Ishikawa (cell line): ENCODE measurements around the gene ARHGEF1.

Source experiments
- CEBPB ChIP-seq: IDR thresholded peaks from 2 replicates; pipeline ENCODE4 v1.6.1; 2012
- CREB1 ChIP-seq: IDR thresholded peaks from 2 replicates; pipeline ENCODE4 v1.6.1; 2012; ENCODE audit warnings: low read depth
- EGR1 ChIP-seq: IDR thresholded peaks from 2 replicates; pipeline ENCODE4 v1.6.1; 2012
- EP300 ChIP-seq: IDR thresholded peaks from 2 replicates; pipeline ENCODE4 v1.6.1; 2012; ENCODE audit warnings: borderline replicate concordance
- FOXM1 ChIP-seq: IDR thresholded peaks from 2 replicates; pipeline ENCODE4 v1.6.1; 2012; ENCODE audit warnings: low read depth, borderline replicate concordance
- NFIC ChIP-seq: IDR thresholded peaks from 2 replicates; pipeline ENCODE4 v1.6.1; 2012
- RAD21 ChIP-seq: IDR thresholded peaks from 2 replicates; pipeline ENCODE4 v1.6.1; 2012; ENCODE audit warnings: low read depth
- TAF1 ChIP-seq: IDR thresholded peaks from 2 replicates; pipeline ENCODE4 v1.6.1; 2012; ENCODE audit warnings: low read depth, mild to moderate bottlenecking
- TCF12 ChIP-seq: IDR thresholded peaks from 2 replicates; pipeline ENCODE4 v1.6.1; 2012; ENCODE audit warnings: low read depth
- TEAD4 ChIP-seq: IDR thresholded peaks from 2 replicates; pipeline ENCODE4 v1.6.1; 2012
- YY1 ChIP-seq: IDR thresholded peaks from 2 replicates; pipeline ENCODE4 v1.6.1; 2012; ENCODE audit warnings: low read depth
- ZBTB7A ChIP-seq: IDR thresholded peaks from 2 replicates; pipeline ENCODE4 v1.6.1; 2012; ENCODE audit warnings: low read depth
- TF ChIP-seq, protein P1 (sequence below): IDR thresholded peaks from 2 replicates; pipeline ENCODE4 v1.6.1; 2012; ENCODE audit warnings: low read depth, mild to moderate bottlenecking
- TF ChIP-seq, protein P2 (sequence below): IDR thresholded peaks from 2 replicates; pipeline ENCODE4 v1.6.1; 2012
- TF ChIP-seq, protein P3 (sequence below): IDR thresholded peaks from 2 replicates; pipeline ENCODE4 v1.6.1; 2012

The ARHGEF1 gene

DNA sequence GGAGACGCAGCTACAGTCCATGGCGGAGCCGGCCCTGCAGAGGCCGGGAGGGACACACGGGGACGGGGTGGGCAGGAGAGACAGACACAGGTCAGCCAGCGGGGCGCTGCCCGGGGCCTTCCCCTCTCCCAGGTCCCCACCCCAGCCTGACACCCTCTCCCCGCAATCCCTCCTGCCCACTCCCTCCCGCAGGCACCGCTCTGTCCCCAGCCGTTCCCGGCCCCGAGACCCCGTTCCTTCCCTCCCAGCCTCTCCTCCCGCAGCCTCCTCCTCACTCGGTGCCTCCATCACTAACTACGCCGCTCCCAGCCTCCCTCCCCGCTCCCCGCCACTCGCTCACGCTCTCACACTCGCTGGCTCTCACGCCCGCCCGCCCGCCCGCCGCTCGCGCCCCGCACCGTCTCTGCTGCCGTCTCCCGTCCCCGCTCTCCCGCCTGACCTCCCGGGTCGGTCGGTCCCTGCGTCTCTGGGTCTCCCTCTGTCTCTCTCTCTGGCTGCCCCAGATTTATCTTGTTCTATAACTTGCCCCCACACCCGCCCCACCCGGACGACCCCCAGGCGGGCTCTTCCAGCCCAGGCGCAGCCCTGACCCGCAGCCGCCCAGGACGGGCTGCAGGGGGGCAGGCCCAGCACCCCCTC is 30.0 kb downstream of the ARHGEF1 start:
- TF ChIP-seq FOXM1 (no peak), YY1 (no peak), ZBTB7A (0 out of 2 replicates have a peak, but pooled peaks have one; percentile 13)

DNA sequence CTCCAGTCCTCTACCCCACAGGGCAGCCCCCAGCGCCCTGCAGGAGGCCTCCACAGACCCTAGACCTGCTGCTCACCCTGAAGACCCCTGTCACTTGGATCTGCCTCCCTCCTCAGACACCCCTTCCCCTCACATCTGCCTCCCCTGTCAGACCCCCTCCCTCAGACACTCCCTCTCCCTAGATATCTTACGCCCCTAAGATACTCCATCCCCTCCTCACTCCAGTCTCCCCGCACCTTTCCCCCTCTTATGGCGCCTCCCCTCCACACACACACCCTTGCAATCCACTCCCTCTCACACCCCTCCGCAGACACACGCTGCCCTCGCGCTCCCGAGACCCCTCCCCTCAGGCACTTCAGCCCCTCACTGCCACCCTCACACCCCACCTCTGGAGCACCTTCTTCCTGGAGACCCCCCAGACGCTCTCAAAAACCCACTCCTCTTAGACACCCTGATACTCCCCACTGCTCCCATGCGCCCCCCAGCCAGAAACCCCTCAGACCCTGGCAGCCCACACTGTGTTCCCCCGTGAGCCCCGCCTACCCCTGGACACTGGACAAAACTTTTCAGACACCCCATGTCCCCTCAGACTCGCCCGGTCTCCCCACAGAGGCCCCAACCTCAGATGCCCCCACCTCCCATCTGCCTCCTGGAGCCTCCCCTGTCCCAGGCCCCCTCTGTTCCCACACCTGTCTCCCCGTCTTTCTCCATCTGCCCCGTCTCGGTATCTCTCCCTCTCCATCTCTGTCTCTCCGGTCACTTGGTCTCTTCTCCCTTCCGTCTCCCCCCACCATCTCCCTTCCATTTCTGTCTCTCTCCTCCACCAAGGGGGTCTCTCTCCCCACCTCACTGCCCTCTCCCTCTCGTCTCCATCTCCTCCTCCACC is 30.8 kb downstream of the ARHGEF1 start:
- TF ChIP-seq CEBPB (no peak), CREB1 (no peak), ZBTB7A (peak; percentile 17; the same call in 1 of the 2 replicates)

DNA sequence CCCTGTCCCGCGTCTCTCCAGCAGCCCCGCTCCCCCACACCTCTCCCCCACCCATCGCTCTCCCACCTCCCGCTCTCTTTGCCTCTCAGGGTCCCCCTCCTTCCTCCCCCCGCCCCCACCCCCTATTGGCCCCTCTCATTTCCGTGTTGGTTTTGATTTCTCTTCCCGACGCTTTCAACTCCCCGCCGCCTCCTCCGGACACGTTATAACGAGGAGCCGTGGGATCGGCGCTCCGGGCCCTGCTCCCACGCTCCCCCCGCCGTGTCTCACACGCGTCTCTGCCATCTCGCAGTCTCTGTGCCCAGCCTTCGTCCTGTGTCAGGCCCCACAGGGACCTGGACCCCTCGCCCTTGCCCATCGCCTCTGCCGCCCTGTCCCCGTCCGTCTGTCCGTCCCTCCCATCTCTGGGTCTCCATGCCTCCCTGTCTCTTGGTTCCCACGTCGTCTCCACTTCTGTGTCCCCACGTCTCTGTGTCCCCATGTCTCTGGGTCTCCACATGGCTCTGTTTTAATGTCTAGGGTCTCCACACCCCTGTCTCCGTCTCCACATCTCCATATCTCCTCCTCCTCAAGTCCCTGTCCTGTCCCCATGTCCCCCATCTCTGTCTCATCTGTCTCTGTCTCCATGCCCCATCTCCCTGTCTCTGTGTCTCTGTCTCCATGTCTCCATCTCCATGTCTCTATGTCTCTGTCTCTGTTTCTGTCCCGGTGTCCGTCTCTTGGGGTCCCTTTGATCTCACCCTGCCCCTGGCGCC is 32.2 kb downstream of the ARHGEF1 start:
- TF ChIP-seq EGR1 (no peak), TEAD4 (no peak), CEBPB (no peak), YY1 (no peak), EP300 (no peak), ZBTB7A (no peak), TAF1 (no peak), FOXM1 (no peak), RAD21 (no peak), NFIC (no peak), CREB1 (no peak), TCF12 (no peak)
- TF ChIP-seq, protein P1, sequence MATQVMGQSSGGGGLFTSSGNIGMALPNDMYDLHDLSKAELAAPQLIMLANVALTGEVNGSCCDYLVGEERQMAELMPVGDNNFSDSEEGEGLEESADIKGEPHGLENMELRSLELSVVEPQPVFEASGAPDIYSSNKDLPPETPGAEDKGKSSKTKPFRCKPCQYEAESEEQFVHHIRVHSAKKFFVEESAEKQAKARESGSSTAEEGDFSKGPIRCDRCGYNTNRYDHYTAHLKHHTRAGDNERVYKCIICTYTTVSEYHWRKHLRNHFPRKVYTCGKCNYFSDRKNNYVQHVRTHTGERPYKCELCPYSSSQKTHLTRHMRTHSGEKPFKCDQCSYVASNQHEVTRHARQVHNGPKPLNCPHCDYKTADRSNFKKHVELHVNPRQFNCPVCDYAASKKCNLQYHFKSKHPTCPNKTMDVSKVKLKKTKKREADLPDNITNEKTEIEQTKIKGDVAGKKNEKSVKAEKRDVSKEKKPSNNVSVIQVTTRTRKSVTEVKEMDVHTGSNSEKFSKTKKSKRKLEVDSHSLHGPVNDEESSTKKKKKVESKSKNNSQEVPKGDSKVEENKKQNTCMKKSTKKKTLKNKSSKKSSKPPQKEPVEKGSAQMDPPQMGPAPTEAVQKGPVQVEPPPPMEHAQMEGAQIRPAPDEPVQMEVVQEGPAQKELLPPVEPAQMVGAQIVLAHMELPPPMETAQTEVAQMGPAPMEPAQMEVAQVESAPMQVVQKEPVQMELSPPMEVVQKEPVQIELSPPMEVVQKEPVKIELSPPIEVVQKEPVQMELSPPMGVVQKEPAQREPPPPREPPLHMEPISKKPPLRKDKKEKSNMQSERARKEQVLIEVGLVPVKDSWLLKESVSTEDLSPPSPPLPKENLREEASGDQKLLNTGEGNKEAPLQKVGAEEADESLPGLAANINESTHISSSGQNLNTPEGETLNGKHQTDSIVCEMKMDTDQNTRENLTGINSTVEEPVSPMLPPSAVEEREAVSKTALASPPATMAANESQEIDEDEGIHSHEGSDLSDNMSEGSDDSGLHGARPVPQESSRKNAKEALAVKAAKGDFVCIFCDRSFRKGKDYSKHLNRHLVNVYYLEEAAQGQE, result no peak
- TF ChIP-seq, protein P2, sequence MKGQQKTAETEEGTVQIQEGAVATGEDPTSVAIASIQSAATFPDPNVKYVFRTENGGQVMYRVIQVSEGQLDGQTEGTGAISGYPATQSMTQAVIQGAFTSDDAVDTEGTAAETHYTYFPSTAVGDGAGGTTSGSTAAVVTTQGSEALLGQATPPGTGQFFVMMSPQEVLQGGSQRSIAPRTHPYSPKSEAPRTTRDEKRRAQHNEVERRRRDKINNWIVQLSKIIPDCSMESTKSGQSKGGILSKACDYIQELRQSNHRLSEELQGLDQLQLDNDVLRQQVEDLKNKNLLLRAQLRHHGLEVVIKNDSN, result no peak
- TF ChIP-seq, protein P3, sequence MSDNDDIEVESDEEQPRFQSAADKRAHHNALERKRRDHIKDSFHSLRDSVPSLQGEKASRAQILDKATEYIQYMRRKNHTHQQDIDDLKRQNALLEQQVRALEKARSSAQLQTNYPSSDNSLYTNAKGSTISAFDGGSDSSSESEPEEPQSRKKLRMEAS, result no peak

DNA sequence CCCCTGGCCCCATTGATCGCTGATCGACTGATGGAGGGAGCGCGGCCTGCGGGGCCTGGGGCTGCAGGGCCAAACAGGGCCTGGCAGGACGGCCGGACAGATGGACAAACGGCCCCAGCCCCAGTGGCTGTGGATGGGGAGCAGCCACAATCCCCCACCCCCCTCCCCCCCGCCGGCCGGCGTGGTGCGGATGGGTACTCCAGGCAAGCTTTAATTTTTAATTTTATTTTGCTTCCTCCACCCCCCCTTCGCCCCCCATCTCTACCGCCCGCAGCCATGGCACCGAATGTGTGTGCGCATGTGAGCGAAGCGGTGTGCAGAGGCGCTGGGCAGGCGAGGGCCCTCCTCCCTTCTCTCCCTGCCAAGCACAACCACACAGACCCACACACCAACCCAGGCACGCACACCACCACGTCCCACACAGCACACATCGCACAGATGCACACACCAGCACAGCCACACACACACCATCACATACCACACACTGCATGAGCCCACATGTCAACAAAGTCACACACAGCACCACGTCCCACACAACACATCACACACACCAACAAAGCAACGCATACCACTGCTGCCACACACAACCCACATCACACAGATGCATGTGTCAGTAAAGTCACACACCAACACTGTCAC is 32.9 kb downstream of the ARHGEF1 start:
- TF ChIP-seq TEAD4 (no peak), CEBPB (no peak), TCF12 (no peak), EP300 (no peak), NFIC (no peak), ZBTB7A (no peak), CREB1 (no peak), FOXM1 (no peak), TAF1 (no peak), RAD21 (no peak), EGR1 (no peak), YY1 (no peak)
- TF ChIP-seq, protein P3, result no peak
- TF ChIP-seq, protein P2, result no peak
- TF ChIP-seq, protein P1, result no peak

DNA sequence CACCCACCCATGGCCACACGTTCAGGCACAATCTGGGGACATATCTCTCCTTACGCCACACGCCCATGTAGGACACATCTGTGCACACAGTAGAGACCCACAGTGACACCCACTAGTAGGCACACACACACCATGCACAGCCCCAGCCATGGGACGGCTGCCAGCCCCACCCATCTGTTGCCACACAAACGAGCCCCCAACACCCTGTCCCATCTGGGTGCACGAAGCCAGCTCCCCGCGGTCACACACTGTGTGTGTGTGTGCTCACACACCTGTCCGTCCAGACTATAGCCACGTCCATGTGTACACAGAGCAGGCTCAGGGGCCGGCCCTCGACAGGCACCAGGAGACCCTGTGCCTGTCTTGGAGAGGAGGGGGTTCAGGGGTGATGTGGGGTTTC is 34.7 kb downstream of the ARHGEF1 start:
- TF ChIP-seq, protein P3, result no peak
- no peak for TF ChIP-seq TEAD4
- TF ChIP-seq EP300, result no peak
- no peak for TF ChIP-seq TCF12
- no peak for TF ChIP-seq NFIC
- no peak for TF ChIP-seq CREB1
- TF ChIP-seq CEBPB, result no peak
- TF ChIP-seq FOXM1, result no peak
- no peak for TF ChIP-seq EGR1
- TF ChIP-seq YY1, result no peak
- no peak for TF ChIP-seq RAD21
- no peak for TF ChIP-seq TAF1
- TF ChIP-seq ZBTB7A, result no peak
- TF ChIP-seq, protein P1, result no peak
